Vagina (tissue), 2 donors: Measurements from ENCODE around the gene B4GALT1. TPM values are rescaled to one million over a fixed set of nuclear protein-coding genes. Genes with fewer than 3 reads are reported as not detected.
A peak's percentile ranks its signal among the peaks of the same experiment; 100 is the strongest.

Source experiments
- DNase-seq, 2 donors: peaks; one replicate each; pipeline ENCODE4 v3.0.0-alpha.2; 2017; ENCODE audit errors: extremely low spot score in 2 of 2
- H3K27ac ChIP-seq: fragments of 200-600 bp; sonication (generic); one replicate; pipeline ENCODE4 v1.5.1; 2019
- H3K27me3 ChIP-seq: fragments of 200-600 bp; sonication (generic); one replicate; pipeline ENCODE4 v1.5.1; 2019
- H3K36me3 ChIP-seq, 2 donors: fragments of 200-600 bp; sonication (generic); one replicate each; pipeline ENCODE4 v1.5.1; 2017 to 2019
- H3K4me1 ChIP-seq: fragments of 200-600 bp; sonication (generic); one replicate; pipeline ENCODE4 v1.5.1; 2019
- H3K4me3 ChIP-seq, 2 donors: fragments of 200-600 bp; sonication (generic); 1 replicate in 1 of 2; 2 replicates in 1 of 2; pipeline ENCODE4 v1.5.1; 2016 to 2019
- H3K9me3 ChIP-seq: fragments of 200-600 bp; sonication (generic); one replicate; pipeline ENCODE4 v1.5.1; 2019
- CTCF ChIP-seq, 3 experiments: fragments of 450-650 bp in 2 of 3; fragments of 200-600 bp in 1 of 3; sonication (generic) in 1 of 3; IDR thresholded peaks; one replicate each; pipeline ENCODE4 v1.5.1; 2017 to 2019; ENCODE audit warnings: antibody characterized with exemption in 3 of 3, mild to moderate bottlenecking in 2 of 3, moderate library complexity in 2 of 3
- POLR2A ChIP-seq, 2 donors: fragments of 450-650 bp; IDR thresholded peaks; one replicate each; pipeline ENCODE4 v1.6.1; 2017; ENCODE audit warnings: antibody characterized with exemption in 2 of 2, mild to moderate bottlenecking in 2 of 2, moderate library complexity in 2 of 2
- POLR2AphosphoS5 ChIP-seq, 2 donors: sonication (generic); formaldehyde crosslinking; IDR thresholded peaks; one replicate each; pipeline ENCODE4 v1.9.0; 2017; ENCODE audit warnings: antibody characterized with exemption in 2 of 2, mild to moderate bottlenecking in 2 of 2, low read depth in 1 of 2; ENCODE audit not compliant: insufficient read depth in 1 of 2
- intact Hi-C: fragments of 100-400 bp; cut with DNase I; formaldehyde crosslinking; loops from one replicate; pipeline ENCODE4 v1.15.1; 2023
- total RNA-seq: library from RNA; depleted of rRNA; stranded (reverse); fragments of >200 nt; gene quantifications from one replicate; pipeline ENCODE4 v1.2.3, GENCODE V29; 2016

The B4GALT1 gene
- total RNA-seq, 1 donor from 2014 or later = 85.2 TPM

GRCh38 chr9:33114746-33115145 is 52.4 kb downstream of the B4GALT1 start:
- H3K36me3 ChIP-seq = peaks cover 0 to 44% of the 10 kb centered on the region in 2 donors

GRCh38 chr9:33113799-33114547 is 53.2 kb downstream of the B4GALT1 start:
- intact Hi-C loops = no loop called here
- no peak for TF ChIP-seq POLR2AphosphoS5 (IDR thresholded peaks at IDR 0.05; ENCODE audit: insufficient read depth in 1 of 2, low read depth in 1 of 2)
- TF ChIP-seq POLR2A (IDR thresholded peaks at IDR 0.05) = no peak
- TF ChIP-seq CTCF (IDR thresholded peaks at IDR 0.05) = no peak
- DNase-seq = peak in 1 of 2 donors; percentile 12
- no peak overlapping the region for H3K4me3 ChIP-seq
- no peaks in the 10 kb centered on the region for H3K27me3 ChIP-seq
- no peak overlapping the region for H3K27ac ChIP-seq
- H3K4me1 ChIP-seq = peaks cover 19% of the 10 kb centered on the region
- H3K36me3 ChIP-seq = peaks cover 0 to 44% of the 10 kb centered on the region in 2 donors
- no peaks in the 10 kb centered on the region for H3K9me3 ChIP-seq

More at GRCh38 chr9:33114746-33115145, 52.4 kb downstream of the B4GALT1 start:
- DNase-seq = peak in 1 of 2 donors; percentile 3
- Histone ChIP-seq H3K27ac (no peak overlapping the region), H3K4me1 (peaks cover 19% of the 10 kb centered on the region), H3K27me3 (no peaks in the 10 kb centered on the region), H3K9me3 (no peaks in the 10 kb centered on the region), H3K4me3 (no peak overlapping the region)
- intact Hi-C loops = no loop called here
- TF ChIP-seq POLR2AphosphoS5 (IDR thresholded peaks at IDR 0.05; ENCODE audit: insufficient read depth in 1 of 2, low read depth in 1 of 2) (no peak), CTCF (IDR thresholded peaks at IDR 0.05) (no peak), POLR2A (IDR thresholded peaks at IDR 0.05) (no peak)

- H3K36me3 ChIP-seq = peaks cover 0 to 44% of the 10 kb centered on the region in 2 donors
- H3K4me1 ChIP-seq = peaks cover 18% of the 10 kb centered on the region
- no peaks in the 10 kb centered on the region for H3K27me3 ChIP-seq
- H3K27ac ChIP-seq = no peak overlapping the region
- intact Hi-C loops = no loop called here
- H3K4me3 ChIP-seq = no peak overlapping the region
- peak in 1 of 2 donors; percentile 77 for DNase-seq
- TF ChIP-seq POLR2A (IDR thresholded peaks at IDR 0.05) = no peak
- TF ChIP-seq POLR2AphosphoS5 (IDR thresholded peaks at IDR 0.05; ENCODE audit: insufficient read depth in 1 of 2, low read depth in 1 of 2) = no peak
- no peak for TF ChIP-seq CTCF (IDR thresholded peaks at IDR 0.05)
- no peaks in the 10 kb centered on the region for H3K9me3 ChIP-seq
Observed at GRCh38 chr9:33112094-33112493, 55.0 kb downstream of the B4GALT1 start.

- intact Hi-C loops = no loop called here
- TF ChIP-seq POLR2A (IDR thresholded peaks at IDR 0.05) = no peak
- TF ChIP-seq CTCF (IDR thresholded peaks at IDR 0.05) = no peak
- peak in 1 of 2 donors; percentile 3 for TF ChIP-seq POLR2AphosphoS5 (IDR thresholded peaks at IDR 0.05; ENCODE audit: insufficient read depth in 1 of 2, low read depth in 1 of 2)
Observed at GRCh38 chr9:33111631-33112030, 55.5 kb downstream of the B4GALT1 start.

GRCh38 chr9:33110686-33111085 is 56.5 kb downstream of the B4GALT1 start:
- Histone ChIP-seq H3K4me3 (no peak overlapping the region), H3K4me1 (peaks cover 18% of the 10 kb centered on the region), H3K36me3 (peaks cover 0 to 44% of the 10 kb centered on the region in 2 donors), H3K9me3 (no peaks in the 10 kb centered on the region), H3K27ac (no peak overlapping the region), H3K27me3 (no peaks in the 10 kb centered on the region)
- peak in 1 of 2 donors; percentile 74 for DNase-seq
- intact Hi-C loops = no loop called here
- TF ChIP-seq POLR2A (IDR thresholded peaks at IDR 0.05) (no peak), CTCF (IDR thresholded peaks at IDR 0.05) (no peak), POLR2AphosphoS5 (IDR thresholded peaks at IDR 0.05; ENCODE audit: insufficient read depth in 1 of 2, low read depth in 1 of 2) (no peak)

More at GRCh38 chr9:33111631-33112030, 55.5 kb downstream of the B4GALT1 start:
- H3K9me3 ChIP-seq = no peaks in the 10 kb centered on the region
- peaks cover 18% of the 10 kb centered on the region for H3K4me1 ChIP-seq
- no peak overlapping the region for H3K27ac ChIP-seq
- no peaks in the 10 kb centered on the region for H3K27me3 ChIP-seq
- H3K36me3 ChIP-seq = peaks cover 0 to 44% of the 10 kb centered on the region in 2 donors
- no peak for DNase-seq
- H3K4me3 ChIP-seq = no peak overlapping the region
